DOHH2 (cell line): ENCODE results near the gene ELFN1.

Experiments
- EZH2phosphoT487 ChIP-seq: fragments of 200-600 bp; sonication (generic); IDR thresholded peaks from 2 replicates; pipeline ENCODE4 v1.6.1; 2017; ENCODE audit warnings: borderline replicate concordance, mild to moderate bottlenecking, antibody characterized with exemption, low read length, moderate library complexity, mixed read lengths
- TF ChIP-seq, protein P1 (sequence below): fragments of 200-600 bp; sonication (generic); IDR thresholded peaks from one replicate; pipeline ENCODE4 v1.5.1; 2014; ENCODE audit warnings: antibody characterized with exemption, mild to moderate bottlenecking, low read depth, low read length; ENCODE audit not compliant: poor library complexity, severe bottlenecking

DNA sequence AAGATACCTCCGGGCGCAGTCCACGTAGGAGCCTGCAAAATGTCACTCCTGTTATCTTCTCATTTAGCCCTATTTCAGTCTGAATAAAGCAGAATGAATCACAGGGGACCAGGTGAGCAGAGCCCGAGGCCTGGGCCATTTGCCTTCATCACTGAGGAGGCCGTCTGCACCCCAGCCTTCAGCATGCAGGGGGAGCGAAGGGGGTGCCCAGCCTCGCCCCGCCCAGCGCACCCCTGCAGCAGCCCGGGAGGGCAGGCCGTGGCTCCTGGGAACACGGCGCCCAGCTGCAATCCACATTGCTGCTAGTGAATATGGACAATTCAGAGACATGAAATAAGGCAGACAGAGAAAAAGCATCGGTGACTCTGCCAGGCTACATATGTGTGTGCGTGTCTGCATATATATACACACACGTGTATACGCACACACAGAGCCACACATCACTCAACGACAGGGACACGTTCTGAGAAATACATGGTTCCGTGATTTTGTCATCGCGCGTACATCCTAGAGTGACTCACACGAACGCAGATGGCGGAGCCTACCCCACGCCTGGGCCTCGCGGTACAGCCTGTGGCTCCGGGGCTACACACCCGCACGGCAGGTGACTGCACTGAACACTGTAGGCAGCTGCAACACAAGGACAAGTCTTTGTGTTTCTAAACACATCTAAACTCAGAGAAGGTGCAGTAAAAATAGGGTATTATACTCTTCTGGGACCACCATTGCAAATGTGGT lies 15.2 kb upstream of the ELFN1 start:
- TF ChIP-seq, protein P1, sequence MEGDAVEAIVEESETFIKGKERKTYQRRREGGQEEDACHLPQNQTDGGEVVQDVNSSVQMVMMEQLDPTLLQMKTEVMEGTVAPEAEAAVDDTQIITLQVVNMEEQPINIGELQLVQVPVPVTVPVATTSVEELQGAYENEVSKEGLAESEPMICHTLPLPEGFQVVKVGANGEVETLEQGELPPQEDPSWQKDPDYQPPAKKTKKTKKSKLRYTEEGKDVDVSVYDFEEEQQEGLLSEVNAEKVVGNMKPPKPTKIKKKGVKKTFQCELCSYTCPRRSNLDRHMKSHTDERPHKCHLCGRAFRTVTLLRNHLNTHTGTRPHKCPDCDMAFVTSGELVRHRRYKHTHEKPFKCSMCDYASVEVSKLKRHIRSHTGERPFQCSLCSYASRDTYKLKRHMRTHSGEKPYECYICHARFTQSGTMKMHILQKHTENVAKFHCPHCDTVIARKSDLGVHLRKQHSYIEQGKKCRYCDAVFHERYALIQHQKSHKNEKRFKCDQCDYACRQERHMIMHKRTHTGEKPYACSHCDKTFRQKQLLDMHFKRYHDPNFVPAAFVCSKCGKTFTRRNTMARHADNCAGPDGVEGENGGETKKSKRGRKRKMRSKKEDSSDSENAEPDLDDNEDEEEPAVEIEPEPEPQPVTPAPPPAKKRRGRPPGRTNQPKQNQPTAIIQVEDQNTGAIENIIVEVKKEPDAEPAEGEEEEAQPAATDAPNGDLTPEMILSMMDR = no peak
- no peak for TF ChIP-seq EZH2phosphoT487
